Measurements from ENCODE around the gene FABP7.

DNA sequence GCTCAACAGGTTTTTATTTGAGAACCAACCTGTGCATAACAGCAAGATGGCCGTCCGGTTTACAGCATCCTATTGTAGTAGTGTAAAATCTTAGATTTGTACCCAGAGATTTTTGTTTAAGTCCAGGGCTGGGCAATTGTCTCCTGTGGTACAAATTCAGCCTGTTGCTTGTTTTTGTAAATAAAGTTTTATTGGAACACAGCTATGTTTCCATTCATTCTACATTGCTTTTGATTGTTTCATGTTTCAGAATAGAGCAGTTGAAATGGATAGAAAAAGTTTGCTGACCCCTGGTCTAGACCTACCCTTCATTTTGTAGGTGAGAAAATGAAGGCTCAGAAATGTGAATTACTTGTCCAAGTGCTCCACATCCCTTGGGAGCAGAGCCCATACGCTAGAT, 18.0 kb downstream of the FABP7 start:
- TF ChIP-seq EZH2 (IDR thresholded peaks at IDR 0.05), result no peak
- no peak for TF ChIP-seq POLR2AphosphoS5 (IDR thresholded peaks at IDR 0.05; ENCODE audit: borderline replicate concordance, low read depth, low read length)
- no peak for TF ChIP-seq FOXP2 (optimal IDR thresholded peaks at IDR 0.05; ENCODE audit: control extremely low read depth, extremely low read length, insufficient read depth)
